SK-N-SH (cell line): ENCODE measurements around the gene LRMDA. TPM values are rescaled to one million over a fixed set of nuclear protein-coding genes. Genes with fewer than 3 reads are reported as not detected.

Source experiments
- EP300 ChIP-seq, 2 experiments: IDR thresholded peaks; 2 replicates each; pipeline versions ENCODE4 v1.4.0 to v1.6.1; 2012; ENCODE audit warnings: borderline replicate concordance in 1 of 2, low read depth in 1 of 2, low read length in 1 of 2
- EZH2phosphoT487 ChIP-seq: fragments of 200-600 bp; sonication (generic); IDR thresholded peaks from 2 replicates; pipeline ENCODE4 v1.6.1; 2017; ENCODE audit warnings: low read depth, mixed run types, mild to moderate bottlenecking, antibody characterized with exemption, moderate library complexity, borderline replicate concordance
- GABPA ChIP-seq: IDR thresholded peaks from 2 replicates; pipeline ENCODE4 v1.4.0; 2012; ENCODE audit warnings: low read depth, mild to moderate bottlenecking
- JUND ChIP-seq: IDR thresholded peaks from 2 replicates; pipeline ENCODE4 v1.4.0; 2012
- POLR2AphosphoS5 ChIP-seq: IDR thresholded peaks from 2 replicates; pipeline ENCODE4 v1.6.1; 2012; ENCODE audit warnings: low read depth, low read length
- TCF12 ChIP-seq: IDR thresholded peaks from 2 replicates; pipeline ENCODE4 v1.4.0; 2012
- TEAD4 ChIP-seq: IDR thresholded peaks from 2 replicates; pipeline ENCODE4 v1.4.0; 2012; ENCODE audit warnings: mild to moderate bottlenecking, borderline replicate concordance; ENCODE audit not compliant: insufficient read depth
- polyA plus RNA-seq, 3 experiments: library from polyadenylated mRNA; depleted of rRNA; stranded (reverse); fragments of >200 nt; gene quantifications; 2 replicates each; pipeline ENCODE4 v1.2.3, GENCODE V29; 2012
- TF ChIP-seq, protein P1 (sequence below): fragments of 200-600 bp; sonication (generic); IDR thresholded peaks from 2 replicates; pipeline ENCODE4 v1.6.1; 2017; ENCODE audit warnings: antibody characterized with exemption, mild to moderate bottlenecking, moderate library complexity
- TF ChIP-seq, protein P2 (sequence below): IDR thresholded peaks from 2 replicates; pipeline ENCODE4 v1.4.0; 2012; ENCODE audit warnings: low read depth
- TF ChIP-seq, protein P3 (sequence below): IDR thresholded peaks from 2 replicates; pipeline ENCODE4; 2012
- TF ChIP-seq, protein P4 (sequence below): IDR thresholded peaks from 2 replicates; pipeline ENCODE4 v1.6.1; 2012; ENCODE audit warnings: mild to moderate bottlenecking, low read depth, low read length, moderate library complexity
- TF ChIP-seq, protein P5 (sequence below): fragments of 150-350 bp; IDR thresholded peaks from 2 replicates; pipeline ENCODE4 v1.6.1; 2017; ENCODE audit warnings: antibody characterized with exemption, low read length, low read depth, borderline replicate concordance

LRMDA gene
- polyA plus RNA-seq, 1 of the 3 experiments (the other 2 are of a cell fraction), result 0.95 TPM

DNA sequence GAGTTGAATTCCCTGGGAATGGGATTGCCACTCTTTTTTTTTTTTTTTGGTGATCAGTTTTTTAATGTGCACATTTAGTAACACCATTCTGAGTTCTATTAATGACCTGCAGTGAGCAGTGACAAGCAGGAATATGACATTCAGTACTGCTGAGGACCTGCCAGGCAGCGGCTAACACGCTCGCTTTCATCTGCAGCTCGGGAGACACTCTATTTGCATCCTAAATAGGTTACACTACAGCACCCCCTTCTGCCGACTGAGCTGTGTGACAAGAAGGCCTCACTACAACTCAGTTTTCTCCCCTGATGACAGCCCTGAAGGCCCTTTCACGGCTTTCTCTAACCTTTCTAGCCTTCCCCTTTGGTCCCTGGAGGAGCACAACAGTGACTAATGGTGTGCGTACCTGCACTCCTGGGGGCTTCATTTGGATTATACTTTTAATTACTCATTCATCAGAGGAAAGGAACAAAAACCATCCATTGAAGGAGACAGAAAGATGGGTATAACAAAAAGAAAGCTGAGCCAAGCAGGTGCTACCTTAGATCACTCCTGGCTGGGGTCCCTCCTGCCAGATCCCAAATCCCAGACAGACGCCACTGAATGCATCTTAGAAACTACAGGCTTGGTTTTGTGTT, 872.4 kb downstream of the LRMDA start (continued):
- TF ChIP-seq, protein P1, sequence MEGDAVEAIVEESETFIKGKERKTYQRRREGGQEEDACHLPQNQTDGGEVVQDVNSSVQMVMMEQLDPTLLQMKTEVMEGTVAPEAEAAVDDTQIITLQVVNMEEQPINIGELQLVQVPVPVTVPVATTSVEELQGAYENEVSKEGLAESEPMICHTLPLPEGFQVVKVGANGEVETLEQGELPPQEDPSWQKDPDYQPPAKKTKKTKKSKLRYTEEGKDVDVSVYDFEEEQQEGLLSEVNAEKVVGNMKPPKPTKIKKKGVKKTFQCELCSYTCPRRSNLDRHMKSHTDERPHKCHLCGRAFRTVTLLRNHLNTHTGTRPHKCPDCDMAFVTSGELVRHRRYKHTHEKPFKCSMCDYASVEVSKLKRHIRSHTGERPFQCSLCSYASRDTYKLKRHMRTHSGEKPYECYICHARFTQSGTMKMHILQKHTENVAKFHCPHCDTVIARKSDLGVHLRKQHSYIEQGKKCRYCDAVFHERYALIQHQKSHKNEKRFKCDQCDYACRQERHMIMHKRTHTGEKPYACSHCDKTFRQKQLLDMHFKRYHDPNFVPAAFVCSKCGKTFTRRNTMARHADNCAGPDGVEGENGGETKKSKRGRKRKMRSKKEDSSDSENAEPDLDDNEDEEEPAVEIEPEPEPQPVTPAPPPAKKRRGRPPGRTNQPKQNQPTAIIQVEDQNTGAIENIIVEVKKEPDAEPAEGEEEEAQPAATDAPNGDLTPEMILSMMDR, result peak; percentile 58
- TF ChIP-seq, protein P2, sequence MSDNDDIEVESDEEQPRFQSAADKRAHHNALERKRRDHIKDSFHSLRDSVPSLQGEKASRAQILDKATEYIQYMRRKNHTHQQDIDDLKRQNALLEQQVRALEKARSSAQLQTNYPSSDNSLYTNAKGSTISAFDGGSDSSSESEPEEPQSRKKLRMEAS, result no peak
- TF ChIP-seq GABPA (no peak), EZH2phosphoT487 (no peak), TCF12 (no peak), EP300 (IDR thresholded peaks at IDR 0.05; ENCODE audit: borderline replicate concordance in 1 of 2, low read depth in 1 of 2, low read length in 1 of 2) (no peak), TEAD4 (no peak), POLR2AphosphoS5 (no peak), JUND (no peak)
- TF ChIP-seq, protein P3, sequence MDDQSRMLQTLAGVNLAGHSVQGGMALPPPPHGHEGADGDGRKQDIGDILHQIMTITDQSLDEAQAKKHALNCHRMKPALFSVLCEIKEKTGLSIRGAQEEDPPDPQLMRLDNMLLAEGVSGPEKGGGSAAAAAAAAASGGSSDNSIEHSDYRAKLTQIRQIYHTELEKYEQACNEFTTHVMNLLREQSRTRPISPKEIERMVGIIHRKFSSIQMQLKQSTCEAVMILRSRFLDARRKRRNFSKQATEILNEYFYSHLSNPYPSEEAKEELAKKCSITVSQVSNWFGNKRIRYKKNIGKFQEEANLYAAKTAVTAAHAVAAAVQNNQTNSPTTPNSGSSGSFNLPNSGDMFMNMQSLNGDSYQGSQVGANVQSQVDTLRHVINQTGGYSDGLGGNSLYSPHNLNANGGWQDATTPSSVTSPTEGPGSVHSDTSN, result no peak
- TF ChIP-seq, protein P4, sequence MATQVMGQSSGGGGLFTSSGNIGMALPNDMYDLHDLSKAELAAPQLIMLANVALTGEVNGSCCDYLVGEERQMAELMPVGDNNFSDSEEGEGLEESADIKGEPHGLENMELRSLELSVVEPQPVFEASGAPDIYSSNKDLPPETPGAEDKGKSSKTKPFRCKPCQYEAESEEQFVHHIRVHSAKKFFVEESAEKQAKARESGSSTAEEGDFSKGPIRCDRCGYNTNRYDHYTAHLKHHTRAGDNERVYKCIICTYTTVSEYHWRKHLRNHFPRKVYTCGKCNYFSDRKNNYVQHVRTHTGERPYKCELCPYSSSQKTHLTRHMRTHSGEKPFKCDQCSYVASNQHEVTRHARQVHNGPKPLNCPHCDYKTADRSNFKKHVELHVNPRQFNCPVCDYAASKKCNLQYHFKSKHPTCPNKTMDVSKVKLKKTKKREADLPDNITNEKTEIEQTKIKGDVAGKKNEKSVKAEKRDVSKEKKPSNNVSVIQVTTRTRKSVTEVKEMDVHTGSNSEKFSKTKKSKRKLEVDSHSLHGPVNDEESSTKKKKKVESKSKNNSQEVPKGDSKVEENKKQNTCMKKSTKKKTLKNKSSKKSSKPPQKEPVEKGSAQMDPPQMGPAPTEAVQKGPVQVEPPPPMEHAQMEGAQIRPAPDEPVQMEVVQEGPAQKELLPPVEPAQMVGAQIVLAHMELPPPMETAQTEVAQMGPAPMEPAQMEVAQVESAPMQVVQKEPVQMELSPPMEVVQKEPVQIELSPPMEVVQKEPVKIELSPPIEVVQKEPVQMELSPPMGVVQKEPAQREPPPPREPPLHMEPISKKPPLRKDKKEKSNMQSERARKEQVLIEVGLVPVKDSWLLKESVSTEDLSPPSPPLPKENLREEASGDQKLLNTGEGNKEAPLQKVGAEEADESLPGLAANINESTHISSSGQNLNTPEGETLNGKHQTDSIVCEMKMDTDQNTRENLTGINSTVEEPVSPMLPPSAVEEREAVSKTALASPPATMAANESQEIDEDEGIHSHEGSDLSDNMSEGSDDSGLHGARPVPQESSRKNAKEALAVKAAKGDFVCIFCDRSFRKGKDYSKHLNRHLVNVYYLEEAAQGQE, result no peak
- TF ChIP-seq, protein P5, sequence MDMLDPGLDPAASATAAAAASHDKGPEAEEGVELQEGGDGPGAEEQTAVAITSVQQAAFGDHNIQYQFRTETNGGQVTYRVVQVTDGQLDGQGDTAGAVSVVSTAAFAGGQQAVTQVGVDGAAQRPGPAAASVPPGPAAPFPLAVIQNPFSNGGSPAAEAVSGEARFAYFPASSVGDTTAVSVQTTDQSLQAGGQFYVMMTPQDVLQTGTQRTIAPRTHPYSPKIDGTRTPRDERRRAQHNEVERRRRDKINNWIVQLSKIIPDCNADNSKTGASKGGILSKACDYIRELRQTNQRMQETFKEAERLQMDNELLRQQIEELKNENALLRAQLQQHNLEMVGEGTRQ, result no peak
